Testis (tissue), 3 donors: ENCODE results near the gene FOXO1. TPM values are rescaled to one million over a fixed set of nuclear protein-coding genes. Genes with fewer than 3 reads are reported as not detected.

ENCODE experiments used
- DNase-seq: peaks from one replicate; pipeline ENCODE4 v3.0.0-alpha.2; 2019
- H3K27ac ChIP-seq, 2 donors: fragments of 200-600 bp; sonication (generic); one replicate each; pipeline ENCODE4 v1.5.1; 2019
- H3K27me3 ChIP-seq: fragments of 200-600 bp; sonication (generic); one replicate; pipeline ENCODE4 v1.5.1; 2019
- H3K36me3 ChIP-seq: fragments of 200-600 bp; sonication (generic); one replicate; pipeline ENCODE4 v1.5.1; 2017; ENCODE audit warnings: low read depth; ENCODE audit errors: missing control alignments
- H3K4me1 ChIP-seq: fragments of 200-600 bp; sonication (generic); one replicate; pipeline ENCODE4 v1.5.1; 2019
- H3K4me3 ChIP-seq, 2 donors: fragments of 200-600 bp; sonication (generic); one replicate each; pipeline ENCODE4 v1.5.1; 2017 to 2019
- H3K9me3 ChIP-seq: fragments of 200-600 bp; sonication (generic); one replicate; pipeline ENCODE4 v1.5.1; 2017
- POLR2A ChIP-seq: fragments of 450-650 bp; IDR thresholded peaks from one replicate; pipeline ENCODE4 v1.6.1; 2017; ENCODE audit warnings: antibody characterized with exemption, mild to moderate bottlenecking, moderate library complexity
- WGBS, 2 donors: methylation state at CpG; one replicate each; pipeline ENCODE4 v1.1.5; 2018; 5-methylcytosine and 5-hydroxymethylcytosine counted together
- intact Hi-C: fragments of 100-400 bp; cut with DNase I; formaldehyde crosslinking; loops from one replicate; pipeline ENCODE4 v1.15.1; 2023; ENCODE audit warnings: low total_unique reads
- polyA plus RNA-seq: library from polyadenylated mRNA; stranded (reverse); fragments of 350-450 nt; fragmentation: Illumina TruSeq; extraction: RNeasy Lipid Tissue Mini Kit (QIAGEN cat#74804); gene quantifications from one replicate; pipeline ENCODE4 v1.2.3, GENCODE V29; 2014; ENCODE audit warnings: low read depth, low replicate concordance; ENCODE audit not compliant: insufficient read depth
- total RNA-seq, 2 donors: library from RNA; depleted of rRNA; stranded (reverse); fragments of >200 nt; gene quantifications; one replicate each; pipeline ENCODE4 v1.2.3, GENCODE V29; 2016
- TF ChIP-seq, protein P1 (sequence below), 3 experiments: fragments of 450-650 bp in 2 of 3; fragments of 200-600 bp in 1 of 3; sonication (generic) in 1 of 3; IDR thresholded peaks; one replicate each; pipeline ENCODE4 v1.5.1; 2016 to 2019; ENCODE audit warnings: antibody characterized with exemption in 3 of 3, mild to moderate bottlenecking in 2 of 3, moderate library complexity in 1 of 3

FOXO1 gene
- total and polyA plus RNA-seq, 3 donors from 2014 or later, result 19.5 to 58.7 (median 52.2) TPM

GRCh38 chr13:40615619-40616018, 50.8 kb downstream of the FOXO1 start:
- no peak for DNase-seq
- TF ChIP-seq POLR2A, result no peak
- TF ChIP-seq, protein P1, sequence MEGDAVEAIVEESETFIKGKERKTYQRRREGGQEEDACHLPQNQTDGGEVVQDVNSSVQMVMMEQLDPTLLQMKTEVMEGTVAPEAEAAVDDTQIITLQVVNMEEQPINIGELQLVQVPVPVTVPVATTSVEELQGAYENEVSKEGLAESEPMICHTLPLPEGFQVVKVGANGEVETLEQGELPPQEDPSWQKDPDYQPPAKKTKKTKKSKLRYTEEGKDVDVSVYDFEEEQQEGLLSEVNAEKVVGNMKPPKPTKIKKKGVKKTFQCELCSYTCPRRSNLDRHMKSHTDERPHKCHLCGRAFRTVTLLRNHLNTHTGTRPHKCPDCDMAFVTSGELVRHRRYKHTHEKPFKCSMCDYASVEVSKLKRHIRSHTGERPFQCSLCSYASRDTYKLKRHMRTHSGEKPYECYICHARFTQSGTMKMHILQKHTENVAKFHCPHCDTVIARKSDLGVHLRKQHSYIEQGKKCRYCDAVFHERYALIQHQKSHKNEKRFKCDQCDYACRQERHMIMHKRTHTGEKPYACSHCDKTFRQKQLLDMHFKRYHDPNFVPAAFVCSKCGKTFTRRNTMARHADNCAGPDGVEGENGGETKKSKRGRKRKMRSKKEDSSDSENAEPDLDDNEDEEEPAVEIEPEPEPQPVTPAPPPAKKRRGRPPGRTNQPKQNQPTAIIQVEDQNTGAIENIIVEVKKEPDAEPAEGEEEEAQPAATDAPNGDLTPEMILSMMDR (IDR thresholded peaks at IDR 0.05), result no peak
- H3K27ac ChIP-seq, result no peak overlapping the region
- intact Hi-C loops, result no loop called here
- H3K27me3 ChIP-seq, result no peaks in the 10 kb centered on the region
- H3K36me3 ChIP-seq, result no peaks in the 10 kb centered on the region
- WGBS, 2 donors, result 74 to 78% methylated on average over 7 of the region's 7 CpGs
- peaks cover 21% of the 10 kb centered on the region for H3K4me1 ChIP-seq
- H3K9me3 ChIP-seq, result no peaks in the 10 kb centered on the region
- no peak overlapping the region for H3K4me3 ChIP-seq

- H3K9me3 ChIP-seq, result no peaks in the 10 kb centered on the region
- no peak for DNase-seq
- TF ChIP-seq POLR2A, result no peak
- TF ChIP-seq, protein P1 (IDR thresholded peaks at IDR 0.05), result no peak
- 33 to 44% methylated on average over 4 of the region's 4 CpGs for WGBS, 2 donors
- H3K27me3 ChIP-seq, result no peaks in the 10 kb centered on the region
- peak overlapping the region in 1 of 2 donors; percentile 31 for H3K27ac ChIP-seq
- H3K4me3 ChIP-seq, result no peak overlapping the region
- H3K4me1 ChIP-seq, result peaks cover 21% of the 10 kb centered on the region
- intact Hi-C loops, result no loop called here
- H3K36me3 ChIP-seq, result no peaks in the 10 kb centered on the region
Measured at GRCh38 chr13:40613914-40614313, 52.5 kb downstream of the FOXO1 start.

GRCh38 chr13:40613192-40613818, 53.1 kb downstream of the FOXO1 start:
- Histone ChIP-seq H3K4me3 (no peak overlapping the region), H3K27ac (peak overlapping the region in 1 of 2 donors; percentile 31), H3K4me1 (peaks cover 21% of the 10 kb centered on the region), H3K9me3 (no peaks in the 10 kb centered on the region), H3K27me3 (no peaks in the 10 kb centered on the region), H3K36me3 (no peaks in the 10 kb centered on the region)
- no peak for DNase-seq
- WGBS, 2 donors, result 37 to 54% methylated on average over 7 of the region's 7 CpGs
- intact Hi-C loops, result no loop called here
- TF ChIP-seq, protein P1 (IDR thresholded peaks at IDR 0.05), result no peak
- TF ChIP-seq POLR2A, result no peak

DNA sequence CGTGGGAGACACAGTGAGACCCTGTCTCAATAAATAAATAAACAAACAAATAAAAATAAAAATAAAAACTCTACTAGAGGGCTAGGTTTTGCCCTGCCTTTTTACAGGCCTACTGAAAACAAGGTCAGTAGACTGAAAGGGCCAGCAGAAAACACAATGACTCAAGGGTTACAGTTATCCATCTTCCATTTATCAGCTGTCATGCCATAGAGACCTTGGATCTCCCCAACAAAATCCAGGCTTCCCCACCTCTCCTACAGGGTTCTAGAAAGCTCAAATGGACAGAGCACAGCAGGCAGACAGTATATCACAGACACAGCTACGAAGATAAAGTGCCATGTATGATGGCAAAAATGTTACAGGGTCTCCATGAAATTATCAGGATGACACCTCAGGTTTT, 54.4 kb downstream of the FOXO1 start:
- DNase-seq, result no peak
- Histone ChIP-seq H3K4me1 (peaks cover 21% of the 10 kb centered on the region), H3K27ac (no peak overlapping the region), H3K4me3 (no peak overlapping the region), H3K9me3 (no peaks in the 10 kb centered on the region), H3K27me3 (no peaks in the 10 kb centered on the region), H3K36me3 (no peaks in the 10 kb centered on the region)
- WGBS, 2 donors, result 53 to 80% methylated on average over 2 of the region's 2 CpGs
- intact Hi-C loops, result no loop called here
- TF ChIP-seq, protein P1 (IDR thresholded peaks at IDR 0.05), result no peak
- TF ChIP-seq POLR2A, result no peak

- TF ChIP-seq, protein P1 (IDR thresholded peaks at IDR 0.05), result no peak
- no peak for TF ChIP-seq POLR2A
- intact Hi-C loops, result no loop called here
Measured at GRCh38 chr13:40611635-40612034, 54.8 kb downstream of the FOXO1 start.

More at GRCh38 chr13:40611635-40612034, 54.8 kb downstream of the FOXO1 start:
- DNase-seq, result no peak
- no peak overlapping the region for H3K4me3 ChIP-seq
- peaks cover 21% of the 10 kb centered on the region for H3K4me1 ChIP-seq
- 92 to 94% methylated on average over 7 of the region's 7 CpGs for WGBS, 2 donors
- H3K36me3 ChIP-seq, result no peaks in the 10 kb centered on the region
- H3K9me3 ChIP-seq, result no peaks in the 10 kb centered on the region
- no peak overlapping the region for H3K27ac ChIP-seq
- H3K27me3 ChIP-seq, result no peaks in the 10 kb centered on the region
